Endothelial cell of umbilical vein (primary cell): Measurements from ENCODE around the gene TANGO6. TPM values are rescaled to one million over a fixed set of nuclear protein-coding genes. Genes with fewer than 3 reads are reported as not detected.

ENCODE experiments used
- BruUV-seq: library from RNA; stranded (reverse); fragments of 400-500 nt; replicated peaks from 2 replicates; lab custom pipeline; 2021; lab: Mats Ljungman, UMichigan
- CTCF ChIA-PET: fragments of 300-600, 350-600 bp; sonication (Branson Sonifier 250); formaldehyde crosslinking; loops from one replicate; lab custom pipeline; 2021; ENCODE audit warnings: antibody characterized with exemption, inconsistent platforms; lab: Charles Lee
- POLR2A ChIA-PET: fragments of 300-600, 350-600 bp; sonication (Branson Sonifier 250); formaldehyde crosslinking; loops from one replicate; lab custom pipeline; 2021; ENCODE audit warnings: antibody characterized with exemption, inconsistent platforms; lab: Charles Lee
- DNase-seq: peaks from one replicate; pipeline ENCODE4 v3.0.0-alpha.2; 2011; ENCODE audit warnings: low read depth, low spot score
- FAIRE-seq: peaks from 2 replicates; lab custom pipeline; 2011; peaks lifted over from hg19 to GRCh38; lab: Jason Lieb, UNC
- H2AFZ ChIP-seq: 2 replicates; pipeline ENCODE4 v1.6.0; 2012; ENCODE audit warnings: low read depth, low read length, control low read depth, inconsistent platforms
- H3K27ac ChIP-seq: 2 replicates; pipeline ENCODE4 v1.5.1; 2011; ENCODE audit warnings: low read depth, mild to moderate bottlenecking, control low read depth, low read length, moderate library complexity; ENCODE audit not compliant: insufficient read depth
- H3K27me3 ChIP-seq, 2 experiments: 2 replicates each; pipeline versions ENCODE4 v1.6.0 to v1.6.1; 2011; ENCODE audit warnings: low read length in 2 of 2, mixed read lengths in 1 of 2; ENCODE audit not compliant: control insufficient read depth in 2 of 2, insufficient read depth in 2 of 2
- H3K36me3 ChIP-seq, 2 experiments: 2 replicates in 1 of 2; 3 replicates in 1 of 2; pipeline ENCODE4 v1.5.1; 2011; ENCODE audit warnings: low read length in 2 of 2, mild to moderate bottlenecking in 1 of 2, moderate library complexity in 1 of 2; ENCODE audit not compliant: control insufficient read depth in 2 of 2, insufficient read depth in 2 of 2; ENCODE audit errors: extremely low read depth in 1 of 2
- H3K4me1 ChIP-seq: 3 replicates; pipeline ENCODE4 v1.5.1; 2011; ENCODE audit warnings: mild to moderate bottlenecking, low read length; ENCODE audit not compliant: control insufficient read depth, insufficient read depth; ENCODE audit errors: extremely low read depth
- H3K4me2 ChIP-seq: 2 replicates; pipeline ENCODE4 v1.6.1; 2011; ENCODE audit warnings: low read length, control low read depth, mixed read lengths; ENCODE audit not compliant: insufficient read depth
- H3K4me3 ChIP-seq, 3 experiments: fragments of 200-600 bp in 1 of 3; sonication (generic), shearing (Covaris generic) in 1 of 3; replicated peaks in 1 of 3; 2 replicates each; pipeline ENCODE4 v1.5.1; 2011 to 2016; ENCODE audit warnings: control low read depth in 3 of 3, low read length in 3 of 3, mild to moderate bottlenecking in 2 of 3, inconsistent platforms in 1 of 3, low read depth in 1 of 3, moderate library complexity in 1 of 3; ENCODE audit not compliant: insufficient read depth in 1 of 3
- H3K79me2 ChIP-seq: 2 replicates; pipeline ENCODE4 v1.6.0; 2012; ENCODE audit warnings: low read length, inconsistent platforms; ENCODE audit not compliant: control insufficient read depth, insufficient read depth
- H3K9ac ChIP-seq: replicated peaks from 2 replicates; pipeline ENCODE3; 2011; ENCODE audit warnings: low read length, control low read depth; ENCODE audit not compliant: insufficient read depth; ENCODE audit errors: extremely low read depth
- H3K9me1 ChIP-seq: replicated peaks from 3 replicates; pipeline ENCODE4 v1.6.0; 2011; ENCODE audit warnings: mild to moderate bottlenecking, low read length; ENCODE audit not compliant: control insufficient read depth, insufficient read depth; ENCODE audit errors: extremely low read depth
- H3K9me3 ChIP-seq: replicated peaks from 2 replicates; pipeline ENCODE4 v1.5.1; 2012; ENCODE audit warnings: low read length, inconsistent platforms; ENCODE audit not compliant: control insufficient read depth, insufficient read depth
- H4K20me1 ChIP-seq: replicated peaks from 2 replicates; pipeline ENCODE3; 2011; ENCODE audit warnings: mild to moderate bottlenecking, low read length; ENCODE audit not compliant: control insufficient read depth, insufficient read depth; ENCODE audit errors: extremely low read depth
- POLR2A ChIP-seq: IDR thresholded peaks from 2 replicates; pipeline ENCODE4 v1.6.1; 2012; ENCODE audit warnings: low read depth, mild to moderate bottlenecking, control low read depth, low read length
- dilution Hi-C: fragments of 300-500 bp; cut with MboI; formaldehyde crosslinking; loops from one replicate; pipeline ENCODE4 v1.15.0; 2019; ENCODE audit warnings: low sequenced_read_pairs; ENCODE audit not compliant: extremely low pct_ligation_motif_present
- intact Hi-C: fragments of 100-400 bp; cut with micrococcal nuclease; formaldehyde crosslinking; loops from one replicate; pipeline ENCODE4 v1.10.0; 2022
- polyA plus RNA-seq, 4 experiments: library from polyadenylated mRNA; depleted of rRNA in 3 of 4; stranded (reverse) in 3 of 4; unstranded in 1 of 4; fragments of >200 nt; gene quantifications; 2 replicates each; pipeline versions ENCODE4 v1.2.1 to v1.2.3, GENCODE V29; 2011 to 2012; ENCODE audit warnings: missing spikeins in 1 of 4
- total RNA-seq: library from RNA; stranded (reverse); gene quantifications from 2 replicates; pipeline ENCODE4 v1.2.3, GENCODE V29; 2021
- TF ChIP-seq, protein P1 (sequence below), 2 donors: IDR thresholded peaks; 1 replicate in 1 of 2; 2 replicates in 1 of 2; pipeline ENCODE4 v1.5.1; 2011; ENCODE audit warnings: low read length in 2 of 2, mild to moderate bottlenecking in 2 of 2, moderate library complexity in 2 of 2, control low read depth in 1 of 2, inconsistent platforms in 1 of 2, low read depth in 1 of 2; ENCODE audit not compliant: insufficient read depth in 1 of 2; ENCODE audit errors: extremely low read depth in 1 of 2
- TF ChIP-seq, protein P2 (sequence below): IDR thresholded peaks from 2 replicates; pipeline ENCODE4 v1.6.1; 2011; ENCODE audit not compliant: insufficient read depth, insufficient read length

Gene TANGO6
- total and polyA plus RNA-seq, 2 donors (not counting 3 experiments of a cell fraction or from before 2014, with no cell fraction given) = 6.7 to 21.2 TPM

DNA sequence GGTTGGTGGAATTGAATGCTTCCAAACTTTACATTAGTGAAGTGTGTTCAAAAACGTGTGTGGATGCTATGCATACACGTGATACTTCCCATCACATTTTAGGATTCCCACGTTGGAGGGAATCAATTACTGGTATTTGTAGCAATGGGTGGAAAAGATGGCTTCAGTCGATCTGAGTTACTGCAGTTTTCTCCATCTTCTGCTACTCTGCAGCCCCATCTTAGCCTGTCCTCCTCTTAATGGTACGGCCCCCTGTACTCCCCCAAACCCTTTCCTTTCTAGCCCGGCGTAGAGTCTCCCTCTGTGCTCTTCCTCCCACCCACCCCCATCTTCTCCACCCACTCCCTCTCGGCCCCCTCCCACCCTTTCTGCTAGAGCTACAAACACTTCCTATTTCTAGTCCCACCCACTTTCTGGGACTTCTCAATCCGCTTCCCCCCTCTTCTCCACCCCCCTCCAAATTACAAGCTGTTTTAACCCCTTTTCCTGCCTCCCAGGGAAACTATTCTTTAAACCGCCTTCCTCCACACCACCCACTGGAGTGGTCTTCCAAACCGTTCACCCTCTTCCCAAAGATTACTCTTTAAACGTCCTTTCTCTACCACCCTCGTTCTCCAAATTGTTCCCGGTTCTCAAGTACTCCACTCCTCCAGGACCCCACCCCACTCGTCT is 288.0 kb downstream of the TANGO6 start:
- Histone ChIP-seq H3K4me3 (peak overlapping the region; percentile 94 to 99 (median 96)), H3K9me3 (no peaks in the 10 kb centered on the region), H3K27me3 (no peaks in the 10 kb centered on the region), H3K27ac (peak overlapping the region; percentile 83), H3K9ac (peak overlapping the region; percentile 91), H3K4me1 (peaks cover 26% of the 10 kb centered on the region), H2AFZ (peak overlapping the region; percentile 32), H3K4me2 (peak overlapping the region; percentile 70), H3K36me3 (no peaks in the 10 kb centered on the region), H3K9me1 (no peaks in the 10 kb centered on the region), H3K79me2 (peaks cover 87% of the 10 kb centered on the region), H4K20me1 (no peaks in the 10 kb centered on the region)
- dilution Hi-C loops (no loop called here), intact Hi-C loops (no loop called here)
- CTCF ChIA-PET = interaction anchor here (0.6 to 1.3 kb wide), 2 partner anchors 19 to 28 kb away, joined by 3 read pairs; no protein-coding TSS in a partner anchor
- FAIRE-seq (peak; percentile 52), DNase-seq (peak; percentile 16)
- BruUV-seq = no TSS peak
- TF ChIP-seq POLR2A = peak; percentile 70
- TF ChIP-seq, protein P1, sequence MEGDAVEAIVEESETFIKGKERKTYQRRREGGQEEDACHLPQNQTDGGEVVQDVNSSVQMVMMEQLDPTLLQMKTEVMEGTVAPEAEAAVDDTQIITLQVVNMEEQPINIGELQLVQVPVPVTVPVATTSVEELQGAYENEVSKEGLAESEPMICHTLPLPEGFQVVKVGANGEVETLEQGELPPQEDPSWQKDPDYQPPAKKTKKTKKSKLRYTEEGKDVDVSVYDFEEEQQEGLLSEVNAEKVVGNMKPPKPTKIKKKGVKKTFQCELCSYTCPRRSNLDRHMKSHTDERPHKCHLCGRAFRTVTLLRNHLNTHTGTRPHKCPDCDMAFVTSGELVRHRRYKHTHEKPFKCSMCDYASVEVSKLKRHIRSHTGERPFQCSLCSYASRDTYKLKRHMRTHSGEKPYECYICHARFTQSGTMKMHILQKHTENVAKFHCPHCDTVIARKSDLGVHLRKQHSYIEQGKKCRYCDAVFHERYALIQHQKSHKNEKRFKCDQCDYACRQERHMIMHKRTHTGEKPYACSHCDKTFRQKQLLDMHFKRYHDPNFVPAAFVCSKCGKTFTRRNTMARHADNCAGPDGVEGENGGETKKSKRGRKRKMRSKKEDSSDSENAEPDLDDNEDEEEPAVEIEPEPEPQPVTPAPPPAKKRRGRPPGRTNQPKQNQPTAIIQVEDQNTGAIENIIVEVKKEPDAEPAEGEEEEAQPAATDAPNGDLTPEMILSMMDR (IDR thresholded peaks at IDR 0.05; ENCODE audit: extremely low read depth in 1 of 2, insufficient read depth in 1 of 2, low read depth in 1 of 2, low read length in 2 of 2) = no peak
- TF ChIP-seq, protein P2, sequence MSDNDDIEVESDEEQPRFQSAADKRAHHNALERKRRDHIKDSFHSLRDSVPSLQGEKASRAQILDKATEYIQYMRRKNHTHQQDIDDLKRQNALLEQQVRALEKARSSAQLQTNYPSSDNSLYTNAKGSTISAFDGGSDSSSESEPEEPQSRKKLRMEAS = no peak
- POLR2A ChIA-PET = interaction anchor here (0.5 to 0.6 kb wide), 3 partner anchors 9 to 284 kb away, joined by 3 to 4 read pairs (median 3); no protein-coding TSS in a partner anchor
